HG03460 (cell line): Measurements from ENCODE around the gene EEF2.

Experiments used
- ATAC-seq: cut with Tn5 transposase; IDR thresholded peaks from one replicate; pipeline ENCODE4 v1.9.1; 2021; ENCODE audit not compliant: unreplicated experiment

The EEF2 gene

GRCh38 chr19:3986260-3987041, 1.2 kb upstream of the EEF2 start:
- ATAC-seq = no peak

GRCh38 chr19:3985643-3986259, 488 bp upstream of the EEF2 start:
- ATAC-seq = no peak

GRCh38 chr19:3984584-3984907, 717 bp downstream of the EEF2 start:
- ATAC-seq = no peak

DNA sequence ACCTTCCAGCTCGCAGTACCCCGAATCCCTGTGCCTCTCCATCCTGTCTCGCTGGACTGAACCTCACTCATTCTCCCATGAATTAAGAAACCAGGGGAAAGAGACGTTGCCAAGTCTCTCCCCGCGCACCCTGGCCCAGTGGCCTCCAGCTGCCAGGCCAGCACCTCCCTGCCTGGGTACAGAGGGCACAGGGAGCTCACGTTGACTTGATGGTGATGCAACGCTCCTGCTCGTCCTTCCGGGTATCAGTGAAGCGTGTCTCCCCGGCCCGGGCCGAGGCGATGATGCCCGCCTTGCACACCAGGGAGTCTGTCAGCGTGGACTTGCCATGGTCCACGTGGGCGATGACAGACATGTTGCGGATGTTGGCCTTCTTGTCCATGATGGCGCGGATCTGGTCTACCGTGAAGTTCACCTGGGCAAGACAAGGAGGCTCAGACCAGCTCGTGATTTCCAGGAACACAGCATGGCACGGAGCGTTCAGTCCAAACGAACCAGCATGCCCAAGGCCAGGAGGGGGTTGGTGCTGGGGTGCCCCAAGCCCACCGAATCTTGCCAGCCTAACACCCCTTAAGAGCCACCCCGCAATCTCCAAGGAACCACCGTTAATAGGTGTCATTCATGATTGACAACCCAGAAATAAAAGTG, 1.2 kb downstream of the EEF2 start:
- no peak for ATAC-seq

GRCh38 chr19:3983542-3983914, 1.7 kb downstream of the EEF2 start:
- ATAC-seq = no peak

DNA sequence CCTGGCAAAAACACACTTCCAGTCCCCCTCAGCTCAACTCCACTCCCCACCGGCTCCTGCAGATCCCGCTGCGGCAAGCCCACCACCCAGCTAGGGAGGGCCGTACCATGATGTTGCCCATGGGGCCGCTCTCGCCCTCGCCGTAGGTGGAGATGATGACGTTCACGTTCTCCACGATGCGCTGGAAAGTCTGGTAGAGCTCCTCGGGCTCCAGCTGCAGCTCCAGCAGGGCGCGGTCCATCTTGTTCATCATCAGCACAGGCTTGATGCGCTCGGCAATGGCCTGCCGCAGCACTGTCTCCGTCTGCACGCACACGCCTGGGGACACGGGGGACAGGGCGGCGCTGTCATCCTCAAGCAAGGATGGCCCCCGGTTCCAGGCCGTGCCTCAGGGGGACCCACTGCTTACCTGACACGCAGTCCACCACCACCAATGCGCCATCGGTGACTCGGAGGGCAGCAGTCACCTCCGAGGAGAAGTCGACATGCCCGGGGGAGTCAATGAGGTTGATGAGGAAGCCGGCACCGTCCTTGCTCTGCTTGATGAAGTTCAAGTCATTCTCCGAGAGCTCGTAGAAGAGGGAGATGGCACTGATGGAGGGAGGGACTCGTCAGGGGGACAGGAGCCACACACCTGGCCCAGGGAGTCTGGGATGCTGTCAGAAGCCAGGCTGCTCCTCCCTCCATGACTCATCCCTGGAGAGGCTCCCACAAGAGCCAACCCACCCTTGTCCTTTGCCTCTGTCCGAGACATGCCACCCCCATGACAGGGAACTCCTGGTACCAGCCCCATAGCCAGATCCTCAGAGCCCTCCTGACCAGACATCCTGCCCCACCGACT, 2.3 kb downstream of the EEF2 start:
- no peak for ATAC-seq

GRCh38 chr19:3981736-3982681, 3.3 kb downstream of the EEF2 start:
- ATAC-seq = no peak

DNA sequence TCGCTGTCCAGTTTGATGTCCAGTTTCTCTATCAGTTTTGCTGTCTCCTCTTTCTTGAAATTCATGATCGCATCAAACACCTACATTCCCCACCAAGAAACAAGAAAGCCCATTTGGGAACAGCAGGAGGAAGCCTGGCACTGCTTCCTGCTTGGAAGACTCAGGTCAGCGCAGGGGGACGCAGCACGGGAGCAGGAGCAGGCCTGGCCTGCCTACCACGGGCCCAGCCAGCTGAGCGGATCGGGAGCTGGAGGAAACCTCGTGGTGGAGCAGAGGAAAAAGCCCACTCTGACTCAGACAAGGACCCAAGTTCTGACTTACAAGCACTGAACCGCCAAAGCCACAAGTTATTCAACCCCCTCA, 3.9 kb downstream of the EEF2 start:
- no peak for ATAC-seq

- ATAC-seq = no peak
Observed at GRCh38 chr19:3980353-3981251, 4.7 kb downstream of the EEF2 start.

DNA sequence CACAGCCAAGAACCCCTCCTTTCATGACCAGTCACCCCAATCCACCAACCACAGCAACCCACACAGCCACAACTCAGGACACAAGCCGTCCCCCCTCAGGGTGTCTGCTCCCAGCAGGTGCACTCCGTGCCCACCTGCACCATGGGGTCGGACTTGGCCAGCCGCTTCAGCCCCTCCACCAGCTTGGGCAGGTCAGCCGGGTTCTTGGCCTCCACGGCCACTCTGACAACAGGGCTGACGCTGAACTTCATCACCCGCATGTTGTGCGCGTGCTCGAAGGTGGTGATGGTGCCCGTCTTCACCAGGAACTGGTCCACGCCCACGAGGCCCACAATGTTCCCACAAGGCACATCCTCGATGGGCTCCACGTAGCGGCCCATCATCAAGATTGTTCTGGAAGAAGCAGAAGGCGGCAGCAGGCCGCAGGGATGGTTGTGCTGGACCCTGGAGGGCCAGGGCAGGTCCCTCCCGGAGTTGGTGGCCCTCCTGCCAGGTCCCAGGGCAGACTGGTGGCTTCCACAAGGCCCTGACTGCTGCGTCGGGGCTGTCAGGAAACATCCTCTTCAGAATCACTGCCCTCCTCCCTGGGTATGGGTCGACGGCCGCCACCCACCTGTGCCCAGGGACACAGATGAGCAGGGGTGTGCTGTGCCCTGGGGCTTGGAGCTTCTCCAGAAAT, 5.5 kb downstream of the EEF2 start:
- ATAC-seq = no peak

DNA sequence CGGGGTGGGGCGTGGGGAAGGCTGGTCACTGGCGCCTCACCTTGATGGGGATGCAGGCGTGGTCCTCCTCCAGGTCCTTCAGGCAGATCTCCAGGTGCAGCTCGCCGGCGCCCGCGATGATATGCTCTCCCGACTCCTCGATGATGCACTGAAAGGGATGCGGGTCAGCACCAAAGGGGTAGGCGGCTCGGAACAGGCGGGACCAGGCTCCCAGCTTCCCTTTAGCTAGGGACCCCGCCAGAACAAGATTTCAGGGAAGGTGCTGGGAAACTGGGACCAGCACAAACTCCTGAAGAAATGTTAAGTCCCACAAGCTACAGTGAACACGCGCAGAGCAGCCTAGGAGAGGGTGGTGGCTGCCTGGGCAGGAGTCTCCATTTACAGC, 6.0 kb downstream of the EEF2 start:
- ATAC-seq = no peak

DNA sequence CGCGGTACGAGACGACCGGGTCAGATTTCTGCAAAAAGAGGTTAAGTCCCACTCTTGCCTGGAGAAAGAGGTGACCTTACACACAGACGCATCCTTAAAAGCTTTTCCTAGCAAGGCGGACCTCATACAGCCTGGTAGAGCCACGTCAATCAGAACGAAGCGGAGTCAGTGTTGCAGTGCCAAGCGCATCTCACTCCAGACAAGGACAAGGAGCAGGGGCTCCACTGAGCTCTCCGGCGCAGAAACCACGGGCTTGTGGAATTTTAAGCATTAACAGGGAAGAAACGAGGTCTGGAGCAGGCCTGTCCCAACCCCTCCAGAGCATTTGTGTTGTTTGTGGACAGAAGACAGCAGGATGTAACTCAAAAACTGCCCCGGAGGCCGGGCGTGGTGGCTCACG, 7.1 kb downstream of the EEF2 start:
- ATAC-seq = no peak

DNA sequence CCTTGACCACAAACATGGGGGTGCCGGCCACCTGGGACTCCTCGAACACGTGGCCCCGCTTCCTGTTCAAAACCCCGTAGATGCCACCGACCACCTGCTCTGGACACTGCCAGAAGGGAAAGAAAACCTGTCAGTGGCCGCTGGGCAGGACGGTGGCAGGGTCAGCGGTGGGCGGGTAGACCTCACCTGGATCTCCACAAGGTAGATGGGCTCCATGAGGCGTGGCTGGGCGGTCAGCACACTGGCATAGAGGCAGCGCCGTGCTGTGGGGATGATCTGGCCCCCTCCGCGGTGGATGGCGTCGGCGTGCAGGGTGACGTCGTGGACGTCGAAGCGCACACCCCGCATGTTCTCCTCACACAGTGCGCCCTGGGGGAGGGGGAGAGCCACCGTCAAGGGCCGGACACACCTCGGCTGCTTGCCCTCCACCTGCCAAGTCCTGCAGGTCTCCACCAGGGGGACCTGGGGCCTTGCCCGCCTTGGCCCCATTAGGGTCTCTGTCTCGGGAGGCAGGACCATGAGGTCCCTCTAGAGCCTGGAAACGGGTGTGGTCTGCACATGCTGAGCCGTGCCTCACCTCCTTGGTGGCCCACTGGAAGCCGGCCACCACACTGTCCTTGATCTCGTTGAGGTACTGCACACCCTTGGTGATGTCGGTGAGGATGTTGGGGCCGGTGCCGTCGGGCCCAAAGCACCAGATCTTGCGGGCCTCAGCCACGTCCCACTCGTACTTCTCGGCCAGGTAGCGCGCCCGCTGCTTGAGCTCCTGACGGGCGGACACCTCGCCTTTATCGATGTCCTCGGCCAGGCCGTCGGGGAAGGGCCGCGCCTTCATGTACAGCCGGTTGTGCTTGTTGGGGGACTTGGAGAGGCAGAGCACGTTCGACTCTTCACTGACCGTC, 7.8 kb downstream of the EEF2 start:
- ATAC-seq = no peak

DNA sequence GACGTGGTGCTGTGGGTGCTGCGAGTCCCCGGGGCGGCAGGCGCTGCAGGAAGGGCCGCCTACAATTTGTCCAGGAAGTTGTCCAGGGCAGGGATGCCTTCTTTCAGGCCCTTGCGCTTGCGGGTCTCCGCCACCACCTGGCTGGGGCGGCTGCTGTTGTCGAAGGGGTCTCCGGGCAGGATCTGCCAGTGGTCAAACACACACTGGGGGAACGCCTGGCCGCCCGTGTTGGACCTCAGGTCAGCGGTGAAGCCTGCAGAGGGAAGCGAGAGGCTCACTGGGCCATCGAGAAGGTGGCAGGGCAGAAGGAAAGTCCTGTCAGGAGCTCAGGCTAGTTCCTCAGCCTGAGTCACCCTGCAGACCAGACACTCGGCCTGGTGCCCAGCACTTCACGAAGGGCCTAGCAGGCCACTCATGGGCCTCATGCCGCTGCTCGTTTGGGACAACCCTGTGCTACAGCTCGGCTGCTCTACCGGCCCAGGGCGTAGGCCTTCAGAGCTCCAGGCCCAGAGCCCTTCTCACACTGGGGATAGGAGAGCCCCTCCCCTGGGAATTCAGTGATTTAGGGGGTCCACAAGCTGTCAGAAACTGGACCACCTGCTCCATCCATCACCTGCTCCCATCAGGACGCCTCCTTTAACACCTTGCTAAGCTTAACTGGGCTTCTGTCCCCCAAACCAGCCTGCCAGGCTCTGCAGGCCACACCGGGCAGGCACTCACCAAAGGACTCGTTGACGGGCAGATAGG, 8.6 kb downstream of the EEF2 start:
- no peak for ATAC-seq

GRCh38 chr19:3975637-3976087, 9.6 kb downstream of the EEF2 start:
- ATAC-seq = no peak

GRCh38 chr19:3975144-3975543, 10.1 kb downstream of the EEF2 start:
- no peak for ATAC-seq
